Esophagus muscularis mucosa (tissue), 3 donors: Measurements from ENCODE around the gene SPRR1B.

Experiments used
- POLR2A ChIP-seq: fragments of 450-650 bp; IDR thresholded peaks from one replicate; pipeline ENCODE4 v1.6.1; 2017; ENCODE audit warnings: antibody characterized with exemption, moderate library complexity, mild to moderate bottlenecking, low read depth
- POLR2AphosphoS5 ChIP-seq, 2 donors: sonication (generic); formaldehyde crosslinking; IDR thresholded peaks; one replicate each; pipeline ENCODE4 v1.6.1; 2017; ENCODE audit warnings: antibody characterized with exemption in 2 of 2
- TF ChIP-seq, protein P1 (sequence below), 3 experiments: fragments of 200-600 bp in 2 of 3; fragments of 450-650 bp in 1 of 3; sonication (generic) in 2 of 3; IDR thresholded peaks; one replicate each; pipeline ENCODE4 v1.5.1; 2017 to 2019; ENCODE audit warnings: antibody characterized with exemption in 3 of 3, mild to moderate bottlenecking in 2 of 3, moderate library complexity in 1 of 3

DNA sequence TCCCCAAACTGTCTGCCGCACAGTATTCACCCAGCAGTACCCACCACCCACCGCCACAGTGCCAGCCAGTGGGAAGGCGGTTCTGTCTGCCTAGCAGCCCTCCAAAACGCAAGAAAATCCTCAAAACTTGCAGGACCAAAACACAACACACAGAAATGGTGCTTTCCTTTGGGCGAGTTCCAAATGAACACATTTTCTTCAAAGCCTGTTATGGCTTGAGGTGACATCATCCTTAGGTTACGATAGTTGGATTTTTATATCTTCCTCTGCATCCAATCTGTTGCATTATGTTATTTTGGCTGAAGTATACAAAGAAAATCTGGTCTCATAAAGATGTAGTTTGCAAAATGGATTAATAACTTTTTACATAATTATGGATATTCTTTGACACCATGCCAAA is 37.8 kb upstream of the SPRR1B start:
- TF ChIP-seq, protein P1, sequence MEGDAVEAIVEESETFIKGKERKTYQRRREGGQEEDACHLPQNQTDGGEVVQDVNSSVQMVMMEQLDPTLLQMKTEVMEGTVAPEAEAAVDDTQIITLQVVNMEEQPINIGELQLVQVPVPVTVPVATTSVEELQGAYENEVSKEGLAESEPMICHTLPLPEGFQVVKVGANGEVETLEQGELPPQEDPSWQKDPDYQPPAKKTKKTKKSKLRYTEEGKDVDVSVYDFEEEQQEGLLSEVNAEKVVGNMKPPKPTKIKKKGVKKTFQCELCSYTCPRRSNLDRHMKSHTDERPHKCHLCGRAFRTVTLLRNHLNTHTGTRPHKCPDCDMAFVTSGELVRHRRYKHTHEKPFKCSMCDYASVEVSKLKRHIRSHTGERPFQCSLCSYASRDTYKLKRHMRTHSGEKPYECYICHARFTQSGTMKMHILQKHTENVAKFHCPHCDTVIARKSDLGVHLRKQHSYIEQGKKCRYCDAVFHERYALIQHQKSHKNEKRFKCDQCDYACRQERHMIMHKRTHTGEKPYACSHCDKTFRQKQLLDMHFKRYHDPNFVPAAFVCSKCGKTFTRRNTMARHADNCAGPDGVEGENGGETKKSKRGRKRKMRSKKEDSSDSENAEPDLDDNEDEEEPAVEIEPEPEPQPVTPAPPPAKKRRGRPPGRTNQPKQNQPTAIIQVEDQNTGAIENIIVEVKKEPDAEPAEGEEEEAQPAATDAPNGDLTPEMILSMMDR (IDR thresholded peaks at IDR 0.05) = no peak
- TF ChIP-seq POLR2AphosphoS5 (IDR thresholded peaks at IDR 0.05) (no peak), POLR2A (no peak)
